ENCODE data around the gene MEIOB.

GRCh38 chr16:1794221-1794871 lies 77.6 kb downstream of the MEIOB start:
- no peak for TF ChIP-seq POLR2AphosphoS5 (IDR thresholded peaks at IDR 0.05; ENCODE audit: low read depth, low read length)
- no peak for TF ChIP-seq TAF1 (IDR thresholded peaks at IDR 0.05; ENCODE audit: low read depth, low read length)
- no peak for TF ChIP-seq PAX5 (IDR thresholded peaks at IDR 0.05; ENCODE audit: insufficient read depth, low read length, severe bottlenecking)
